WTC11 (cell line): ENCODE measurements around the gene MSI2. TPM values are rescaled to one million over a fixed set of nuclear protein-coding genes. Genes with fewer than 3 reads are reported as not detected.

ENCODE experiments used
- ATAC-seq: fragments of 200-7000 bp; cut with Tn5 transposase; 2 replicates; pipeline ENCODE4 v1.10.0; 2021; ENCODE audit warnings: mild to moderate bottlenecking, moderate library complexity
- CTCF ChIA-PET: fragments of 300-600 bp; sonication (Branson Sonifier 250); formaldehyde crosslinking; loops from one replicate; lab custom pipeline; 2021; ENCODE audit warnings: antibody characterized with exemption; lab: Charles Lee
- POLR2A ChIA-PET: fragments of 350-600 bp; sonication (Branson Sonifier 250); formaldehyde crosslinking; loops from one replicate; lab custom pipeline; 2021; ENCODE audit warnings: antibody characterized with exemption; lab: Charles Lee
- DNase-seq: peaks from one replicate; pipeline ENCODE4 v3.0.0; 2021; ENCODE audit warnings: low spot score
- H3K27ac Mint-ChIP-seq: 2 replicates; pipeline ENCODE4 v1.8.0; 2021; ENCODE audit warnings: mixed read lengths
- H3K27me3 Mint-ChIP-seq: 2 replicates; pipeline ENCODE4 v1.8.0; 2021; ENCODE audit warnings: low read depth, mild to moderate bottlenecking, moderate library complexity, mixed read lengths
- H3K36me3 Mint-ChIP-seq: 2 replicates; pipeline ENCODE4 v1.8.0; 2021; ENCODE audit warnings: mixed read lengths
- H3K4me1 Mint-ChIP-seq: 2 replicates; pipeline ENCODE4 v1.8.0; 2022; ENCODE audit warnings: mixed read lengths
- H3K4me3 Mint-ChIP-seq: 2 replicates; pipeline ENCODE4 v1.8.0; 2021; ENCODE audit warnings: mild to moderate bottlenecking, moderate library complexity, mixed read lengths
- H3K9me3 Mint-ChIP-seq: 2 replicates; pipeline ENCODE4 v1.8.0; 2021; ENCODE audit warnings: mixed read lengths
- CBFB ChIP-seq: sonication (generic); formaldehyde crosslinking; IDR thresholded peaks from 2 replicates; pipeline ENCODE4 v1.8.1; 2022; ENCODE audit warnings: mild to moderate bottlenecking, low read depth, missing genetic modification reagents
- ELF4 ChIP-seq: sonication (generic); formaldehyde crosslinking; IDR thresholded peaks from 2 replicates; pipeline ENCODE4 v1.8.1; 2022; ENCODE audit warnings: low read depth, mild to moderate bottlenecking, moderate library complexity, missing genetic modification reagents
- JAZF1 ChIP-seq: fragments of 250-450 bp; sonication (Bioruptor Pico); IDR thresholded peaks from 2 replicates; pipeline ENCODE4 v1.9.0; 2021; ENCODE audit warnings: moderate library complexity, mild to moderate bottlenecking, inconsistent platforms
- MYBL2 ChIP-seq: sonication (generic); formaldehyde crosslinking; IDR thresholded peaks from 2 replicates; pipeline ENCODE4 v1.8.1; 2023; ENCODE audit warnings: mild to moderate bottlenecking, moderate library complexity, missing genetic modification reagents
- NFE2L1 ChIP-seq: sonication (generic); formaldehyde crosslinking; IDR thresholded peaks from 2 replicates; pipeline ENCODE4 v1.8.1; 2023; ENCODE audit warnings: missing genetic modification reagents
- OVOL2 ChIP-seq: fragments of 250-450 bp; sonication (Bioruptor Pico); IDR thresholded peaks from 2 replicates; pipeline ENCODE4 v1.9.0; 2021; ENCODE audit warnings: mild to moderate bottlenecking, borderline replicate concordance
- RELA ChIP-seq: sonication (generic); formaldehyde crosslinking; IDR thresholded peaks from 2 replicates; pipeline ENCODE4 v1.8.1; 2022; ENCODE audit warnings: missing genetic modification reagents, mild to moderate bottlenecking, borderline replicate concordance
- TCF7 ChIP-seq: sonication (generic); formaldehyde crosslinking; IDR thresholded peaks from 2 replicates; pipeline ENCODE4 v1.8.0; 2022; ENCODE audit warnings: mild to moderate bottlenecking, low read depth, missing genetic modification reagents, moderate library complexity
- TEAD1 ChIP-seq: sonication (generic); formaldehyde crosslinking; IDR thresholded peaks from 2 replicates; pipeline ENCODE4 v1.8.0; 2022; ENCODE audit warnings: mild to moderate bottlenecking, missing genetic modification reagents
- ZNF138 ChIP-seq: sonication (generic); formaldehyde crosslinking; conservative IDR thresholded peaks from 2 replicates; pipeline ENCODE4 v1.8.1; 2022; ENCODE audit warnings: mild to moderate bottlenecking, moderate library complexity, missing genetic modification reagents
- ZNF396 ChIP-seq: fragments of 250-450 bp; sonication (Bioruptor Pico); IDR thresholded peaks from 2 replicates; pipeline ENCODE4 v1.8.0; 2021; ENCODE audit warnings: mild to moderate bottlenecking, moderate library complexity, borderline replicate concordance
- total RNA-seq: library from RNA; stranded (reverse); gene quantifications from 3 replicates; pipeline ENCODE4 v1.2.3, GENCODE V29; 2021
- TF ChIP-seq, protein P1 (sequence below): fragments of 250-450 bp; sonication (Bioruptor Pico); IDR thresholded peaks from 2 replicates; pipeline ENCODE4 v1.8.0; 2021; ENCODE audit warnings: mild to moderate bottlenecking
- TF ChIP-seq, protein P2 (sequence below): sonication (generic); formaldehyde crosslinking; IDR thresholded peaks from 2 replicates; pipeline ENCODE4 v1.8.1; 2023; ENCODE audit warnings: mild to moderate bottlenecking, missing genetic modification reagents
- TF ChIP-seq, protein P3 (sequence below): sonication (generic); formaldehyde crosslinking; IDR thresholded peaks from 2 replicates; pipeline ENCODE4 v1.8.0; 2023; ENCODE audit warnings: missing genetic modification reagents, mild to moderate bottlenecking, borderline replicate concordance
- TF ChIP-seq, protein P4 (sequence below): sonication (generic); formaldehyde crosslinking; IDR thresholded peaks from 2 replicates; pipeline ENCODE4 v1.8.1; 2023; ENCODE audit warnings: mild to moderate bottlenecking, missing genetic modification reagents, moderate library complexity
- TF ChIP-seq, protein P5 (sequence below): sonication (generic); formaldehyde crosslinking; IDR thresholded peaks from 2 replicates; pipeline ENCODE4 v1.8.1; 2022; ENCODE audit warnings: mild to moderate bottlenecking, missing genetic modification reagents, moderate library complexity, borderline replicate concordance

MSI2 gene
- total RNA-seq, 1 experiment from 2014 or later = 82.1 TPM

DNA sequence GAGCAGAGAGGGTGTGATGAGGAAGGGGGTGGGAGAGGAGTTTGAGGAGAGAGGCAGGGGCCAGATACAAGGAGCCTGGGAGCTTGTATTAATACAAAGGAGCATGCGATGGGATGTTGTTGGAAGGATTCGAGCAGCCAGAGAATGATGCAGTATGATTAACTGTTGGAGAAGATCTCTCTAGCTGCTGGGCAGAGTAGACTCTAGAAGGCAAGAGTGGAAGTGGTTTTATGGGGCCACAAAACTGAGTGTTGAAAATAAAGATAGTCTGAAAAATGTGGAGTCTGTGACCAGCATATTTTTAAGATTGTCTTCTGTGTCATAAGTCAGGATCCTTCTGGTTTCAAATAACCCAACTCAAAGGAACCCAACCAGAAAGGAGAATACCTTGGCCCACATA lies 98.3 kb downstream of the MSI2 start:
- ChIA-PET CTCF (interaction anchor here (1.4 kb wide), 1 partner anchor 112 kb away, joined by 3 read pairs; no protein-coding TSS in a partner anchor), POLR2A (no interaction called here)
- no peak for DNase-seq
- Mint-ChIP-seq H3K4me1 (peaks cover 51% of the 10 kb centered on the region), H3K27ac (no peak overlapping the region), H3K4me3 (no peak overlapping the region), H3K9me3 (no peaks in the 10 kb centered on the region), H3K27me3 (no peaks in the 10 kb centered on the region), H3K36me3 (peaks cover 15% of the 10 kb centered on the region)
- TF ChIP-seq, protein P1, sequence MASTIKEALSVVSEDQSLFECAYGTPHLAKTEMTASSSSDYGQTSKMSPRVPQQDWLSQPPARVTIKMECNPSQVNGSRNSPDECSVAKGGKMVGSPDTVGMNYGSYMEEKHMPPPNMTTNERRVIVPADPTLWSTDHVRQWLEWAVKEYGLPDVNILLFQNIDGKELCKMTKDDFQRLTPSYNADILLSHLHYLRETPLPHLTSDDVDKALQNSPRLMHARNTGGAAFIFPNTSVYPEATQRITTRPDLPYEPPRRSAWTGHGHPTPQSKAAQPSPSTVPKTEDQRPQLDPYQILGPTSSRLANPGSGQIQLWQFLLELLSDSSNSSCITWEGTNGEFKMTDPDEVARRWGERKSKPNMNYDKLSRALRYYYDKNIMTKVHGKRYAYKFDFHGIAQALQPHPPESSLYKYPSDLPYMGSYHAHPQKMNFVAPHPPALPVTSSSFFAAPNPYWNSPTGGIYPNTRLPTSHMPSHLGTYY (CRISPR knock-in tag) = no peak
- TF ChIP-seq TCF7 (CRISPR knock-in tag) (no peak), ZNF396 (CRISPR knock-in tag) (no peak), TEAD1 (CRISPR knock-in tag) (no peak), JAZF1 (no peak), RELA (CRISPR knock-in tag) (no peak)
- TF ChIP-seq, protein P2, sequence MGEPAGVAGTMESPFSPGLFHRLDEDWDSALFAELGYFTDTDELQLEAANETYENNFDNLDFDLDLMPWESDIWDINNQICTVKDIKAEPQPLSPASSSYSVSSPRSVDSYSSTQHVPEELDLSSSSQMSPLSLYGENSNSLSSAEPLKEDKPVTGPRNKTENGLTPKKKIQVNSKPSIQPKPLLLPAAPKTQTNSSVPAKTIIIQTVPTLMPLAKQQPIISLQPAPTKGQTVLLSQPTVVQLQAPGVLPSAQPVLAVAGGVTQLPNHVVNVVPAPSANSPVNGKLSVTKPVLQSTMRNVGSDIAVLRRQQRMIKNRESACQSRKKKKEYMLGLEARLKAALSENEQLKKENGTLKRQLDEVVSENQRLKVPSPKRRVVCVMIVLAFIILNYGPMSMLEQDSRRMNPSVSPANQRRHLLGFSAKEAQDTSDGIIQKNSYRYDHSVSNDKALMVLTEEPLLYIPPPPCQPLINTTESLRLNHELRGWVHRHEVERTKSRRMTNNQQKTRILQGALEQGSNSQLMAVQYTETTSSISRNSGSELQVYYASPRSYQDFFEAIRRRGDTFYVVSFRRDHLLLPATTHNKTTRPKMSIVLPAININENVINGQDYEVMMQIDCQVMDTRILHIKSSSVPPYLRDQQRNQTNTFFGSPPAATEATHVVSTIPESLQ = no peak
- TF ChIP-seq, protein P3, sequence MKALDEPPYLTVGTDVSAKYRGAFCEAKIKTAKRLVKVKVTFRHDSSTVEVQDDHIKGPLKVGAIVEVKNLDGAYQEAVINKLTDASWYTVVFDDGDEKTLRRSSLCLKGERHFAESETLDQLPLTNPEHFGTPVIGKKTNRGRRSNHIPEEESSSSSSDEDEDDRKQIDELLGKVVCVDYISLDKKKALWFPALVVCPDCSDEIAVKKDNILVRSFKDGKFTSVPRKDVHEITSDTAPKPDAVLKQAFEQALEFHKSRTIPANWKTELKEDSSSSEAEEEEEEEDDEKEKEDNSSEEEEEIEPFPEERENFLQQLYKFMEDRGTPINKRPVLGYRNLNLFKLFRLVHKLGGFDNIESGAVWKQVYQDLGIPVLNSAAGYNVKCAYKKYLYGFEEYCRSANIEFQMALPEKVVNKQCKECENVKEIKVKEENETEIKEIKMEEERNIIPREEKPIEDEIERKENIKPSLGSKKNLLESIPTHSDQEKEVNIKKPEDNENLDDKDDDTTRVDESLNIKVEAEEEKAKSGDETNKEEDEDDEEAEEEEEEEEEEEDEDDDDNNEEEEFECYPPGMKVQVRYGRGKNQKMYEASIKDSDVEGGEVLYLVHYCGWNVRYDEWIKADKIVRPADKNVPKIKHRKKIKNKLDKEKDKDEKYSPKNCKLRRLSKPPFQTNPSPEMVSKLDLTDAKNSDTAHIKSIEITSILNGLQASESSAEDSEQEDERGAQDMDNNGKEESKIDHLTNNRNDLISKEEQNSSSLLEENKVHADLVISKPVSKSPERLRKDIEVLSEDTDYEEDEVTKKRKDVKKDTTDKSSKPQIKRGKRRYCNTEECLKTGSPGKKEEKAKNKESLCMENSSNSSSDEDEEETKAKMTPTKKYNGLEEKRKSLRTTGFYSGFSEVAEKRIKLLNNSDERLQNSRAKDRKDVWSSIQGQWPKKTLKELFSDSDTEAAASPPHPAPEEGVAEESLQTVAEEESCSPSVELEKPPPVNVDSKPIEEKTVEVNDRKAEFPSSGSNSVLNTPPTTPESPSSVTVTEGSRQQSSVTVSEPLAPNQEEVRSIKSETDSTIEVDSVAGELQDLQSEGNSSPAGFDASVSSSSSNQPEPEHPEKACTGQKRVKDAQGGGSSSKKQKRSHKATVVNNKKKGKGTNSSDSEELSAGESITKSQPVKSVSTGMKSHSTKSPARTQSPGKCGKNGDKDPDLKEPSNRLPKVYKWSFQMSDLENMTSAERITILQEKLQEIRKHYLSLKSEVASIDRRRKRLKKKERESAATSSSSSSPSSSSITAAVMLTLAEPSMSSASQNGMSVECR (CRISPR knock-in tag) = no peak
- no peak for ATAC-seq

DNA sequence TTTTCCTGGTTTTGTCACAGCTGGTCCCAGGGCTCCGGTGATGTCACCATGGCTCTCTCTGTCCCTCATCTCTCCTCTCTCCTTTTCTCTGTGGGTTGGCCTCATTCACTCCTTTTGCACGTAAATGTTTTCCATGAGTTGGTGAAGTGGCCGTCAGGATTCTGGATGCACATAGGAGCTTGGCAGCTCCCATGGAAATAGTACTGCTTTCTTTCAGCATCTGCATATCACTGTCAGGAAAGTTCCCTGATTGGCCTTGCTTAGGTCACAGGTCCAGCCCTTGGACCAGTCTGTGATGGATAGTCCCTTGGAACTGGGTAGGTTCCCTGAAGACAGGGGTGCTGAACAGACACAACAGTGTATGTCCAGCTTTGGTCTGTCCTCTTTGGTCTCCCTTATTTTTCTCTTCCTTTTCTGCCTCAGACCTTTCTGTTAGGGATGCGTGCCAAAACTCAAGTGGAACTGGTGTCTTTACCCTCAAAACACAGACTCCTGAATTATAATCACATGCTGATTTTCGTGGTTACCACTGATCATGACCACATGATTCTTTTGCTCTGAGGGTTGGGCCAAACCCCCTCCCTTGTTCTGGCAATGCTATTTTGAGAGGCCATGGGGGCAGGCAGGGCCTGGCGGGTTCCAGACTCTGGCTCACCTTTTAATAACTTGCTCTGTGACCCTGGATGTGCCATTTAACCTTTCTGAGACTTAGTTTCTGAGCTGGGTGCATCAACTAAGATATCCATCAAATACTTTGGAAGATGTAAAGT lies 99.0 kb downstream of the MSI2 start:
- Mint-ChIP-seq H3K9me3 (no peaks in the 10 kb centered on the region), H3K4me3 (no peak overlapping the region), H3K27ac (no peak overlapping the region), H3K4me1 (peaks cover 51% of the 10 kb centered on the region), H3K36me3 (peaks cover 15% of the 10 kb centered on the region), H3K27me3 (no peaks in the 10 kb centered on the region)
- TF ChIP-seq, protein P4, sequence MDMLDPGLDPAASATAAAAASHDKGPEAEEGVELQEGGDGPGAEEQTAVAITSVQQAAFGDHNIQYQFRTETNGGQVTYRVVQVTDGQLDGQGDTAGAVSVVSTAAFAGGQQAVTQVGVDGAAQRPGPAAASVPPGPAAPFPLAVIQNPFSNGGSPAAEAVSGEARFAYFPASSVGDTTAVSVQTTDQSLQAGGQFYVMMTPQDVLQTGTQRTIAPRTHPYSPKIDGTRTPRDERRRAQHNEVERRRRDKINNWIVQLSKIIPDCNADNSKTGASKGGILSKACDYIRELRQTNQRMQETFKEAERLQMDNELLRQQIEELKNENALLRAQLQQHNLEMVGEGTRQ (CRISPR knock-in tag) = no peak
- TF ChIP-seq NFE2L1 (CRISPR knock-in tag) = no peak
- no peak for DNase-seq
- POLR2A ChIA-PET = no interaction called here
- no peak for ATAC-seq
- CTCF ChIA-PET = interaction anchor here (1.4 kb wide), 1 partner anchor 112 kb away, joined by 3 read pairs; no protein-coding TSS in a partner anchor

DNA sequence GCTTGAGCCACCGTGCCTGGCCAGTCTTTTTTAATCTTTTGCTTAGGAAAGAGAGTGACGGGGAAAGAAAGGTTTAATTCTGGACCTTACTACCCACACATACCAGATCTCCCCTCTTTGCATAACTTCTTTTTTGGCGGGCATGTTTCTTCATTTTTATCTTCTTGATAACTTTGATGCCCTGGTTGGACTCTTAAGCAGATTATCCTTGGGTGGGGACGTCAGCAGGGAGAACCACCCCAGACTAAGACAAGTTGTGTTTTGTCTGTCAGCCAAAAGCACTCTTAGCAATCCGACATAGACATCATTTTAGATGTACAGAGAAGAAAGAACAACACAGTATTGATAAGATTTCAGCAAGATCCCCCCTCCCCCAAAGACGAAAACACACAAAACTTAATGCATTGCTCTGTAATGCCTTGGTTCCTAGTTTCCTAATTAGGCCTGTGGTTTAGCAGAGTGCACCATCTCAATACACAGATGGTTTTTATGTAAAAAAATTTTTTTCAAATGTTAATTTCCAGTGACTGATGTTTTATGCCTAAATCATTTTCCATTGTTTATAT lies 99.9 kb downstream of the MSI2 start:
- Mint-ChIP-seq H3K27ac (peak overlapping the region; percentile 46; the same call in 1 of the 2 replicates), H3K4me3 (no peak overlapping the region), H3K27me3 (no peaks in the 10 kb centered on the region), H3K4me1 (peaks cover 51% of the 10 kb centered on the region), H3K36me3 (peaks cover 10% of the 10 kb centered on the region; the same call in 1 of the 2 replicates), H3K9me3 (no peaks in the 10 kb centered on the region)
- DNase-seq (no peak), ATAC-seq (no peak)
- CTCF ChIA-PET = interaction anchor here (1.1 to 2.0 kb wide), 3 partner anchors 51 to 113 kb away, joined by 3 to 18 read pairs (median 4); no protein-coding TSS in a partner anchor
- POLR2A ChIA-PET = no interaction called here
- TF ChIP-seq OVOL2 (CRISPR knock-in tag) (no peak), ELF4 (CRISPR knock-in tag) (no peak), TCF7 (CRISPR knock-in tag) (no peak), ZNF138 (CRISPR knock-in tag) (no peak), MYBL2 (CRISPR knock-in tag) (no peak), CBFB (no peak)
- TF ChIP-seq, protein P5, sequence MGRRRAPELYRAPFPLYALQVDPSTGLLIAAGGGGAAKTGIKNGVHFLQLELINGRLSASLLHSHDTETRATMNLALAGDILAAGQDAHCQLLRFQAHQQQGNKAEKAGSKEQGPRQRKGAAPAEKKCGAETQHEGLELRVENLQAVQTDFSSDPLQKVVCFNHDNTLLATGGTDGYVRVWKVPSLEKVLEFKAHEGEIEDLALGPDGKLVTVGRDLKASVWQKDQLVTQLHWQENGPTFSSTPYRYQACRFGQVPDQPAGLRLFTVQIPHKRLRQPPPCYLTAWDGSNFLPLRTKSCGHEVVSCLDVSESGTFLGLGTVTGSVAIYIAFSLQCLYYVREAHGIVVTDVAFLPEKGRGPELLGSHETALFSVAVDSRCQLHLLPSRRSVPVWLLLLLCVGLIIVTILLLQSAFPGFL (CRISPR knock-in tag) = no peak
- TF ChIP-seq, protein P1 (CRISPR knock-in tag) = no peak
